Measurements from ENCODE around the gene DCDC2B. TPM values are rescaled to one million over a fixed set of nuclear protein-coding genes. Genes with fewer than 3 reads are reported as not detected.

Gene DCDC2B
- total and polyA plus RNA-seq, 2 of the 13 experiments (the other 11 are each of a cell fraction or from before 2014, with no cell fraction given) = not detected

GRCh38 chr1:32198237-32199042 is 10.4 kb upstream of the DCDC2B start (continued):
- TF ChIP-seq MED8 (CRISPR knock-in tag; IDR thresholded peaks at IDR 0.05; ENCODE audit: insufficient replicate concordance) (no peak), RARG (CRISPR knock-in tag; IDR thresholded peaks at IDR 0.05; ENCODE audit: low read depth) (no peak), ZNF3 (CRISPR knock-in tag; IDR thresholded peaks at IDR 0.05) (no peak), ZNF710 (CRISPR knock-in tag; IDR thresholded peaks at IDR 0.05; ENCODE audit: borderline replicate concordance) (0 out of 2 replicates have a peak, but pooled peaks have one; percentile 23), ZNF720 (CRISPR knock-in tag; IDR thresholded peaks at IDR 0.05) (no peak), SMAD3 (CRISPR knock-in tag; IDR thresholded peaks at IDR 0.05) (no peak), ZMYM4 (CRISPR knock-in tag; IDR thresholded peaks at IDR 0.05) (no peak), POLR2A (IDR thresholded peaks at IDR 0.05; ENCODE audit: insufficient read depth in 1 of 2, low read depth in 2 of 2, low read length in 2 of 2) (peak; percentile 12 to 17; a peak in 1 of 4 replicates), CBX2 (IDR thresholded peaks at IDR 0.05; ENCODE audit: low read depth, low read length) (no peak), CBX2 (CRISPR knock-in tag; IDR thresholded peaks at IDR 0.05; ENCODE audit: low read depth) (no peak), ZNF770 (CRISPR knock-in tag; IDR thresholded peaks at IDR 0.05) (no peak), ZSCAN22 (CRISPR knock-in tag; IDR thresholded peaks at IDR 0.05) (no peak)
